GM12873 (cell line): ENCODE measurements around the gene DFFB.
A peak's percentile ranks its signal among the peaks of the same experiment; 100 is the strongest.

ENCODE experiments used
- CTCF ChIP-seq: IDR thresholded peaks from 2 replicates; pipeline ENCODE4 v1.5.1; 2012; ENCODE audit warnings: low read depth, mild to moderate bottlenecking, moderate library complexity, low read length, control low read depth; ENCODE audit not compliant: insufficient read depth; ENCODE audit errors: missing control alignments

The DFFB gene

GRCh38 chr1:3856923-3857790 lies at the start of gene DFFB, which contains the start of gene CEP104:
Gene DFFB, plus strand, starts transcription at chr1:3857476. Its CDS starts 128 bp downstream, at chr1:3857604.
Gene CEP104, minus strand, starts transcription at chr1:3857211. Its CDS starts 4,804 bp downstream, at chr1:3852407.
- peak; percentile 52 for TF ChIP-seq CTCF

GRCh38 chr1:3807769-3808168 lies 49.5 kb upstream of the DFFB start:
- no peak for TF ChIP-seq CTCF

GRCh38 chr1:3809680-3810079 lies 47.6 kb upstream of the DFFB start:
- TF ChIP-seq CTCF: no peak

GRCh38 chr1:3811595-3811911 lies 45.7 kb upstream of the DFFB start:
- TF ChIP-seq CTCF: no peak

- no peak for TF ChIP-seq CTCF
Measured at GRCh38 chr1:3814065-3814464, 43.2 kb upstream of the DFFB start.

GRCh38 chr1:3814771-3815561 lies 42.3 kb upstream of the DFFB start:
- TF ChIP-seq CTCF: no peak
